Rectal smooth muscle tissue (tissue), 1 donor: ENCODE results near the gene PLSCR4.

ENCODE experiments used
- H3K27ac ChIP-seq: one replicate; pipeline ENCODE4 v1.7.0; 2013; ENCODE audit warnings: low read depth, low read length, inconsistent platforms
- H3K27me3 ChIP-seq: one replicate; pipeline ENCODE4 v1.7.0; 2013; ENCODE audit warnings: low read length; ENCODE audit not compliant: control insufficient read depth, insufficient read depth
- H3K36me3 ChIP-seq: one replicate; pipeline ENCODE4 v1.7.0; 2013; ENCODE audit warnings: low read length; ENCODE audit not compliant: control insufficient read depth, insufficient read depth
- H3K4me1 ChIP-seq: one replicate; pipeline ENCODE4 v1.7.0; 2013; ENCODE audit warnings: low read length; ENCODE audit not compliant: control insufficient read depth, insufficient read depth
- H3K4me3 ChIP-seq: one replicate; pipeline ENCODE4 v1.7.0; 2013; ENCODE audit warnings: low read length
- H3K9ac ChIP-seq: one replicate; pipeline ENCODE4 v1.7.0; 2013; ENCODE audit warnings: low read length

PLSCR4 gene

DNA sequence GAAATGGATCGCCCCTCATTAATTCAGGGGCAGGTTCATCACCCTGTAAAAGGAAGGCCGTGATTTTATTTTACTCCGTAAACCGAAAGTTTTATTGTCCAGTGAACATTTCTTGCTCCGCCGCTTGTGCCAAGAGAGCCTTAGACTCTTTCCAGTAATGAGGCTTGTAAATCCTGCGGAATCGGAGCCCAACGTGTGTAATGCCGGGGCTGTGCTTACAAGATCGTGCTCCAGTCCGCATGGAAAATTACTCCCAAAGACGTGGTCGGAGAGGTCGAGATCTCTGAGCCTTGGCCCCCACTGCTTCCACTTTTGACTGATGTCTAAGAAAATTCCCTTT is 89.3 kb downstream of the PLSCR4 start:
- Histone ChIP-seq H3K9ac (peak overlapping the region; percentile 84), H3K36me3 (no peaks in the 10 kb centered on the region), H3K27me3 (no peaks in the 10 kb centered on the region), H3K27ac (peak overlapping the region; percentile 94), H3K4me1 (peaks cover 26% of the 10 kb centered on the region), H3K4me3 (peak overlapping the region; percentile 86)

DNA sequence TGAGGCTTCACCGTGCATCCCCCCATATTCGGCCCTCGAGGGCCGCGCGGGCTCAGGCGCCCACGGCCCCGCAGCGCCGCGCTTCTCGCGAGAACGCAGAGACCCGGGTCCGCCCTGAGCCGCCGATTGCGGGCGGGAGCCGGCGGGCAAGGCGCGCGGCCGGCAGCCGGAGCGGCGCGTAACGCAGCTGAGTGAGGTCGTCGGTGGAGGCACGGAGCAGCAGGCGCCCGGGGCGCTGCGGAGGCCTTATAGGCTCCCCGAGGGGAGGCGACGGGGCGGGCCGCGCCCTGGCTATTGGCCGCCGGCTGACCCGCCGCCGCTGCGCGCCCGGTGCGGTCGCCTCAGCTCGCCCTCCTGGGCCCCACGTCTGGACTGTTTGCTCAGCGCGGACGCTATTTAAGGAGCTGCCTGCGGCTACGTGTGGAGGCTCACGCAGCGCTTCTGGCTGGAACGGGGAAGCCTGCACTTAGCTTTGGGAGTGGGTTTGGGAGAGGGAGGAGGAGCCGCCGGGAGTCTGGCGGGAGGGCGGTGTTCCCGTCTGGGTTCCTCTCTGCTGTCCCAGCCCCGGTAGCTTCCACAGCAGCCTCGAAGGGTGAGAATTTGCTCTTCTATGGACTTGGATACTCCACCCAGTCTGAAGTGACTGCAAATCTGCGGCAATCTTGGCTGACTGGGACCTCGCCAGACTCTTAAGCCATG is 89.8 kb downstream of the PLSCR4 start, which contains the start of gene PLOD2:
TSS of gene PLOD2 (minus strand) at position 221 of the 699 bp plus-strand sequence. CDS start at position 26, 195 bp downstream.
- Histone ChIP-seq H3K27ac (peak within 1 kb of the TSS; percentile 94), H3K4me3 (peak within 1 kb of the TSS; percentile 86), H3K4me1 (peaks cover 26% of the 10 kb centered on the region), H3K27me3 (no peaks in the 10 kb centered on the region), H3K9ac (peak within 1 kb of the TSS; percentile 84), H3K36me3 (no peaks in the 10 kb centered on the region)

DNA sequence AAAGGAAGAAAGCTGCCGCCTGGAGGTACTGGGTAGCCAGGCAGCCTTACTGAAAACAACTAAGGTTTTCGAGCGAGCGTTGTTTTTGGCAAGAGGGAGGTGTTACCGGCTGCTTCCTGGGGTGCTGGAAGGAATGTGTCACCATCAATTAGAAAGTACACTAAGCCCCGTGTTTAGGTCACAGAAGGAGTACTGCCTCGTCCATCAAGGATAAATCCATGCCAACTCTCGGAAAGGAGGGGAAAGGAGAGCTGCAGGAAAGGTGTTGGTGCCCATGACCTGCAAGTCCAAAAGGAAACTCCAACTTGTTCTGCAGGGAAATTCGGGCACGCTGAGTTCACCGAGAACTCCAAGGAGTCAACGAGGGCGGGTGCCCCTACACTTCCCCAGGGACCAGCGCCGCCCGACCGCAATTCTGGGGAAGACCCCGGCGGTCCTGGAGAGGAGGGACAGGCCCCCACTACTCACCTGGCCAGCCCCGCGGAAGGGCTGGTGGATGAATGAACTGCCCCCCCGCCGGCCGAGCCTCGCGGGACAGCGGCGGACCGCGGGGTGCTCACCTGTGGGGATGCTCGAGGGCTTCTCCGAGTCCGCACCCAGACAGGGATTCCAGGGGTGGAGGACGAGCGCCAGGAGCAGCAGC is 90.5 kb downstream of the PLSCR4 start:
- H3K9ac ChIP-seq, result peak overlapping the region; percentile 84
- peak overlapping the region; percentile 86 for H3K4me3 ChIP-seq
- H3K4me1 ChIP-seq, result peaks cover 21% of the 10 kb centered on the region
- no peaks in the 10 kb centered on the region for H3K36me3 ChIP-seq
- peak overlapping the region; percentile 94 for H3K27ac ChIP-seq
- no peaks in the 10 kb centered on the region for H3K27me3 ChIP-seq

DNA sequence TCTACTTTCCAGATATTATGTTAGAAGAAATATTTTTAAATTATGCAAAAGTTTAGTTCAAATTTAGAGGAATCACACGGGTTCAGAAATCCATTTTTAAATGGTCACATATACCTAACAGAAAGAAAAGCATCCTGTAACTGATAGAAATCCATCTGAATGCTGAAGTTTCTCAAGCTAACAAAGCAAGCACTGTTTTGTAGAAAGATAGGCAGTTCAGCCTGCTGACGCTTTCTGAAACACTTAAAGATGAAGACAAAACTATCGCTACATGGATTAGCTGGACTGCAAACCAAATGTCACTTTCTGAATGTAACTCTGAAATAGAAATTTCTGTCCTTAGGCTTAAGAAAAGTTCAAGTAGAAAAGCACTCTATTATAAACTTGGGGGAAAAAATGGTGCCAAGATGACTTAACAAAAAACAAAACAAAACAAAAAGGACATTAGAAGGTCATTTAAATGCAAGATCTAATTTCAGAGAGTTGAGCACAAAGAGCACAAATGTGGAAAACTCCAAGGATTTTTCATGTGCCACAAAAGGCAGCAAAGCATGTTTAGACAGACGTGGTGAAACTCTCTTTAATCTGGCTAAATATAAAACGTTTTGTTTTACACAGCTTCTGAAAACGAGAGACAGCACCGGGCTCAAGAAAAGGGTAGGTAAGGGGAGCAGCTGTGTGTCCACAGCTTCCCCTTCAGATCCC is 91.1 kb downstream of the PLSCR4 start:
- Histone ChIP-seq H3K4me3 (peak overlapping the region; percentile 86), H3K9ac (no peak overlapping the region), H3K27me3 (no peaks in the 10 kb centered on the region), H3K27ac (peak overlapping the region; percentile 94), H3K36me3 (no peaks in the 10 kb centered on the region), H3K4me1 (peaks cover 18% of the 10 kb centered on the region)

DNA sequence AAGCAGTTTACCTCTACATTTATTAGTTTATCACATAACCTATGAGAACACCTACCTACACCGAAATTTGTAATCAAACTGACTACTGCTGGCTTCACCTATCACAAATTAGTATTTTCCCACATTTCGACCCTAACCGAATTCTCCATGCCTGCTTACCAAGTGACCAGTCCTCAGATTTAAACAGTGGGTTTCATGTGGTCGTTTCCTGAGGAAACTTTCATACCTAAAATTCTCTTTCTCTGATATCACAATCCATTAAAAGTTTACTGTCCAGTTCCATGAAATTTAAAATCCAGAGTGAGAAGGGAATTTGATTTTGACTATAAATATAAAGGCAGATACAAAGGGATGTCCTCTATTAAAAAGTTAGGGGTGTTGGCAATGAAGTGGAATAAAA is 91.9 kb downstream of the PLSCR4 start:
- H3K27me3 ChIP-seq, result no peaks in the 10 kb centered on the region
- no peak overlapping the region for H3K9ac ChIP-seq
- peak overlapping the region; percentile 94 for H3K27ac ChIP-seq
- H3K4me3 ChIP-seq, result peak overlapping the region; percentile 86
- peaks cover 18% of the 10 kb centered on the region for H3K4me1 ChIP-seq
- no peaks in the 10 kb centered on the region for H3K36me3 ChIP-seq

DNA sequence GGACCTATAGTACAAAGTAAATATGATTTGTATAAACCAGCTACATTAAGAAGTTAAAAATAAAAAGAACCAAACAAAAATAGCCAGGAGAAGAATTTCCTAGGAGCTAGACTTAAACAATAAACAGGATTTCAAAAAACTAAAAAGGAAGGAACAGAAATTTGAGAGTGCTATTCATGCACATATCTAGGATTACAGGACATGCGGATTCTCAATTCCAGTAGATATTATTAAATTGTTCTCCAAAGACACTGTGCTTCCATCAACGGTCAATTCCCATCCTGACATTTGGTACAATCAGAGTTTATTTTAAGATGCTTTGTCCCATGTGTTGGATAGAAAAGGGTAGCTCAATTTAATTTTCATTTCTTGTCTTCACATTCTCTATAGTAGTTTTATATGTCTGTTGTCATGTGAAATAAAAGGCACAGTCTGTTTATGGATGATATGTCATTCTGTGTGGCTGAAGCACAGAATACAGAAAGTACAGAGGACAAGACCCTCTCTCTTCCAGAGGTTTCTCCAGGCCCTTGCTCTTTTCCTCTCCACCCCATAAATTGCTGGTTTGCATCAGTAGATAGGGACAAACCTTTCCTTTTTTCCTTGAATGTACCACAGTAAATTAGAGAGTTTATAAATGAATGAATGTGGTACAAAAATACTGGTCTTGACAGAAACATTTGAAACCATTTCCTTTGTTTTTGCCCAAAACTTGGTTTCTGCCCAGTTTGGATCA is 93.4 kb downstream of the PLSCR4 start:
- Histone ChIP-seq H3K27me3 (no peaks in the 10 kb centered on the region), H3K36me3 (no peaks in the 10 kb centered on the region), H3K4me1 (peaks cover 24% of the 10 kb centered on the region), H3K9ac (no peak overlapping the region), H3K27ac (peak overlapping the region; percentile 29), H3K4me3 (no peak overlapping the region)

DNA sequence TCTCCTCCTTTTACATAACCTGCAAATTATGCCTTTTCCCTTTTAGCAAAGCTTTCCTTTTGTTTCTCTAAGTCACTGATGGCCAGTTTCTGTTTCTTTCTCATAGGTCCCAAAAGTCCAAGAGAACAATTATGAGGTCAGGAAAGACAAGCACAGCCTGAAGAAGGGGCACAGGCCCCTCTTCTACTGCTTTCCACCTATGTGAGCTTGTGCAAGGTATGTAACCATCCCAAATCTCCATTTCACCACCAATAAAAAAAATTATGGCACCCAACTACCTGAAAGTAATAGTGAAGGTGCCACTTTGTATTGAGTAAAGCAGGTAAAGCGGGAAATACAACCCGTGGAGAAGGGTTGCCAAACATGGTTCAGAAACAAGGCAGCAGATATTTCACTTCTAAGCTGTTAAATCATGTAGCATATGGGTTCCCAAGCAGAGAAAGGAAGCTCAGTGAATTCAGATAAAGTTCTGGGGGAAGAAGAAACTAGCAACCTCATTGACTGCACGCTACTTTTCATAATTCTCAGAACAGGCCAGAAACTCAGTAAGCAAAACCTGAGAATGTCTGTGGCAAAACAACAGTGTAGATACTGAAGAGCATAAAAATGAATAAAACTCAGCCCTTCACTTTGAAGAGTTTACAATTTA is 94.1 kb downstream of the PLSCR4 start:
- Histone ChIP-seq H3K27me3 (no peaks in the 10 kb centered on the region), H3K9ac (no peak overlapping the region), H3K36me3 (no peaks in the 10 kb centered on the region), H3K4me3 (peak overlapping the region; percentile 32), H3K27ac (peak overlapping the region; percentile 70), H3K4me1 (peaks cover 19% of the 10 kb centered on the region)

DNA sequence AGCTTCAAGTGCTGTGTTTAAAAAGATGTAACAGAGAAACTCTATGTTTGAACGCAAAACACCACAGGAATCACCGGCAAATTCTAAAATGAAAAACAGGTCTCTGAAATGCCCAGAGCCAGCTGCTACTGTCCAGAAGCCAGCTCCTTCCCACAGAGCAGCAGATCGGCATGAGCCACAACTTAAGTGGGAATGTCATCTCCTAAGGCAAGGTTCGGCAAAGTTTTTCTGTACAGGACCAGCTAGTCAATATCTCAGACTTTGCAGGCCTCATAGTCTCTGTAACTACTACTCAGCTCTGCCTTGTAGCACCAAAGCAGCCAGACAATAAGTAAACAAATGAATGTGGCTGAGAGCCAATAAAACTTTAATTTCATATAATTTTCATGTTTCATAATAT is 94.8 kb downstream of the PLSCR4 start:
- Histone ChIP-seq H3K36me3 (no peaks in the 10 kb centered on the region), H3K4me1 (peaks cover 19% of the 10 kb centered on the region), H3K9ac (no peak overlapping the region), H3K27me3 (no peaks in the 10 kb centered on the region), H3K27ac (peak overlapping the region; percentile 70), H3K4me3 (peak overlapping the region; percentile 32)

DNA sequence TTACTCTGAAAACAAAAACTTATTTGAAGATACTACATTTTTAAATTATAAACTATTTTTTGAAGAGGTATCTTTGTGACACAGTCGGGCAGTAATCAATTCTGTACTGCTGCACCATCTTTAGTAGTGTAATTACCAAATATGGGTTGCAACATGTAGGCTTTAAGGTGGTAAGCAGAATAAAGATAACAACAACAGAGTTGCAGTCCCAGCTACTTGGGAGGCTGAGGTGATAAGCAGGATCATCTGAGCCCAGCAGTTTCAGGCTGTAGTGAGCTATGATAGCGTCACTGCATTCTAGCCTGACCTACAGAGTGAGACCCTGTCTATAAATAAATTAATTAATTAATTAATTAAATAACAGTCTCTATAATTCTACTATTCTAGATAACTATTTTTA is 95.9 kb downstream of the PLSCR4 start:
- H3K9ac ChIP-seq, result no peak overlapping the region
- no peak overlapping the region for H3K4me3 ChIP-seq
- no peak overlapping the region for H3K27ac ChIP-seq
- peaks cover 24% of the 10 kb centered on the region for H3K4me1 ChIP-seq
- H3K27me3 ChIP-seq, result no peaks in the 10 kb centered on the region
- H3K36me3 ChIP-seq, result no peaks in the 10 kb centered on the region

DNA sequence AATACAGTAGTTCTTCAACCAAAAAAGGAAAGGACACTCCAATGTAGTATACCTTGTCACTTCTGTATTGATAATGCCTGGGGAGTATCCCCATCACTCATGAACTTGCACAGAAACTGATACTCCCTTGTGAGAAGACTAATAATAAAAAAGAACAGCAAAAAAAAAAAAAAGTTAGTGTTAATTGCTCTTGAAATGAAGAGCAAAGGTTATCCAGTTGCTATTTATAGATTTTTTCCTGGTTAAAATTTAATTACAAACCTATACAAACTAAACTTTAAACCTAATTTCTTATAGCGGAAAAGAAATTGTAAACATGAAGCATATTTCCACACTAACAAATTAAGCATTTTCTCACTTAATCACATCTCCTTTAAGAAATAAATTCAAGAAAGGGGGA is 96.6 kb downstream of the PLSCR4 start:
- no peak overlapping the region for H3K4me3 ChIP-seq
- no peaks in the 10 kb centered on the region for H3K27me3 ChIP-seq
- no peaks in the 10 kb centered on the region for H3K36me3 ChIP-seq
- H3K27ac ChIP-seq, result no peak overlapping the region
- peaks cover 24% of the 10 kb centered on the region for H3K4me1 ChIP-seq
- no peak overlapping the region for H3K9ac ChIP-seq

DNA sequence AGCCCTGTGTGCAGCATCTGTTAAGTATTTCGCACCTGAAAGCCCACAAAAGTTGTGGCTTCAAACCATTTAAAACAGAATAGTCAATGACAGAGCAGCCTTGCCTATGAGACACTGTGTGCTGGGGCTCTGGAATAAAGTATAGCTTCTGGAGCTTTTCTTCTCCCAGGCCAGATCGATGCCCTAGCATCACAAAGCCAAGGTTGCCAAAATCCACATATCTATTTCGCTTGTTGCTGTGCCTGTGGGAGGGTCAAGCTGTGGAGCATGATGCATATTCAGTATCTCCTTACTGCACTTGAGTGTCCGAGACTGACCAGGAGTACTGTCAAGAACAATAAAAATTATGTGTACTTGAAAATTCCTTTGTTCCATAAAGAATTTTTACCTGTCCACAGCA is 97.5 kb downstream of the PLSCR4 start:
- H3K4me3 ChIP-seq, result no peak overlapping the region
- no peak overlapping the region for H3K9ac ChIP-seq
- H3K4me1 ChIP-seq, result peaks cover 24% of the 10 kb centered on the region
- H3K36me3 ChIP-seq, result no peaks in the 10 kb centered on the region
- no peaks in the 10 kb centered on the region for H3K27me3 ChIP-seq
- H3K27ac ChIP-seq, result peak overlapping the region; percentile 67

DNA sequence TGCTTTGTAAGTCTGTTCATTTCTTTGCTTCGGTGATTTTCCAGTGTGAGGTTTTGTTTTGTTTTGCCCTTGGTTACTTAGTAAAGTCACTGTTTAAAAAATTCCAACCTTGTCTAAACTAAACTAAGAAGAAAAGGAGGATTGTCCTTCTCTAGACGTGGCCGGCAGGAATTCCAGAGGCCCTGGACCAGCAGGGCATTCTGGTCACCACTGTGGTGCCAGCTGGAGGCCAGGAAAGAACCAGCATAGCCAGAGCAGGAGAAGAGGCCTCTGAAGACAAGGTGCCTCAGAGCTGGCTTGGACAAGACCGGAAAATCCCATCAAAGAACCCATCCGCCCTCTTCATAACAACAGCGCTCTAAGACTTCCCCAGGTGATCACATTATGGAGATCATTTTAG is 98.1 kb downstream of the PLSCR4 start:
- H3K4me3 ChIP-seq, result peak overlapping the region; percentile 6
- no peak overlapping the region for H3K9ac ChIP-seq
- H3K27ac ChIP-seq, result peak overlapping the region; percentile 67
- H3K36me3 ChIP-seq, result no peaks in the 10 kb centered on the region
- no peaks in the 10 kb centered on the region for H3K27me3 ChIP-seq
- H3K4me1 ChIP-seq, result peaks cover 26% of the 10 kb centered on the region
